Transverse colon (tissue), 4 donors: Measurements from ENCODE around the gene MMP25.

Experiments
- CTCF ChIP-seq, 5 experiments: fragments of 200-600 bp in 3 of 5; fragments of 450-650 bp in 2 of 5; sonication (generic) in 3 of 5; IDR thresholded peaks; 1 replicate in 2 of 5; 2 replicates in 3 of 5; pipeline ENCODE4 v1.5.1; 2016 to 2017; ENCODE audit warnings: antibody characterized with exemption in 5 of 5, inconsistent platforms in 3 of 5, mild to moderate bottlenecking in 2 of 5, moderate library complexity in 1 of 5
- EP300 ChIP-seq: sonication (generic); formaldehyde crosslinking; IDR thresholded peaks from one replicate; pipeline ENCODE4 v1.6.1; 2017; ENCODE audit warnings: antibody characterized with exemption, low read depth
- POLR2AphosphoS5 ChIP-seq, 3 donors: sonication (generic); formaldehyde crosslinking; IDR thresholded peaks; one replicate each; pipeline ENCODE4 v1.6.1; 2016; ENCODE audit warnings: antibody characterized with exemption in 3 of 3

DNA sequence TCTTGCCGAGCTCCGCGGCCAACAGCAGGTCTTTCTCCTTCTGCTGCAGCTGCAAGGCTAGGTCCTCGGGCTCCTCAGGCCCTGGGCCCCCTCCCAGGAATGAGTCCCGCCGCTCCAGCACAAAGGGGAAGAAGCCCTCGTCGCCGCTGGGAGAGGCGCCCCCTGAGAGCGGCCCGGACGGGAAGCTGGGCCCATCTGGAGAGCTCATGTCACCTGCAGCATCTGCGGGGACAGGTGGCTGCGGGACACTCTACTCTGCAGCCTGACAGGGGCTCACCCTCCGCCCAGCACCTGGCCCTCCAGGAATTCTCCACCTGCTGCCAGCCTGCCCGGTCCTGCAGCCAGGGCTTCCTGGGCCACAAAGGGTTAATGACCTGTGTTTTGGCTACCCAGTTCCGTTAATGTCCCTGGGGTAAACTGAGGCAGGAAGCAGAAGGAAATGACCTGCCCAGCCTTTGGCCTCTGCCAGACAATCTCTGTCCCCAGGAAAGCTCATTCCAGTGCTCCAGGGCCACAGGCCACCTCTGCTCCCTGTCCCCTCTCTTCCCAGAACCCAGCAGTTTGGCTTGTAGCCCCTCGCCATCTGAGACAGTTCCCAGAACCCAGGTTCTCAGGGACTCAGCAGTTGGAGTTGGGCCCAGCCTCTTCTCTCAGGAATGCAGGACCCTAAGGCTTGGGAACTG, 10.9 kb upstream of the MMP25 start:
- no peak for TF ChIP-seq CTCF (IDR thresholded peaks at IDR 0.05)
- TF ChIP-seq POLR2AphosphoS5 (IDR thresholded peaks at IDR 0.05) = no peak
- TF ChIP-seq EP300 = no peak
